NCI-H1436 (cell line): Measurements from ENCODE around the gene MED13L.
"Not testable (repeated sequence)": the region's sequence is repeated elsewhere in the genome, so short reads cannot be mapped to it uniquely, and the experiment has no call there.

ENCODE experiments used
- DNase-seq: peaks from one replicate; lab custom pipeline; 2025; lab: John Stamatoyannopoulos, UW

The MED13L gene

GRCh38 chr12:116054280-116054679 is 223.2 kb downstream of the MED13L start:
- DNase-seq: no peak

- DNase-seq: no peak
Observed at GRCh38 chr12:116053479-116054200, 223.9 kb downstream of the MED13L start.

GRCh38 chr12:116050275-116050674 is 227.2 kb downstream of the MED13L start:
- DNase-seq: no peak

GRCh38 chr12:116048879-116049278 is 228.6 kb downstream of the MED13L start:
- no peak for DNase-seq

- DNase-seq: no peak
Observed at GRCh38 chr12:116046039-116046438, 231.5 kb downstream of the MED13L start.

GRCh38 chr12:116045150-116045549 is 232.3 kb downstream of the MED13L start:
- no peak for DNase-seq

GRCh38 chr12:116043659-116044535 is 233.6 kb downstream of the MED13L start:
- no peak for DNase-seq

GRCh38 chr12:116040402-116040801 is 237.1 kb downstream of the MED13L start:
- DNase-seq: no peak

GRCh38 chr12:116039081-116039480 is 238.4 kb downstream of the MED13L start:
- no peak for DNase-seq

- no peak for DNase-seq
Observed at GRCh38 chr12:116037941-116038837, 239.3 kb downstream of the MED13L start.

- no peak for DNase-seq
Observed at GRCh38 chr12:116033765-116034164, 243.7 kb downstream of the MED13L start.

- DNase-seq: not testable (repeated sequence)
Observed at GRCh38 chr12:116031624-116032023, 245.9 kb downstream of the MED13L start.

- DNase-seq: no peak
Observed at GRCh38 chr12:116028619-116029018, 248.9 kb downstream of the MED13L start.

- no peak for DNase-seq
Observed at GRCh38 chr12:116027551-116027821, 250.0 kb downstream of the MED13L start.

- no peak for DNase-seq
Observed at GRCh38 chr12:116026768-116027550, 250.5 kb downstream of the MED13L start.

- no peak for DNase-seq
Observed at GRCh38 chr12:116026346-116026745, 251.1 kb downstream of the MED13L start.

- DNase-seq: no peak
Observed at GRCh38 chr12:116024769-116025168, 252.7 kb downstream of the MED13L start.

GRCh38 chr12:116019415-116019814 is 258.1 kb downstream of the MED13L start:
- DNase-seq: no peak

- DNase-seq: no peak
Observed at GRCh38 chr12:116018282-116018681, 259.2 kb downstream of the MED13L start.

GRCh38 chr12:116015525-116015924 is 262.0 kb downstream of the MED13L start:
- DNase-seq: peak; percentile 30

- no peak for DNase-seq
Observed at GRCh38 chr12:116012757-116013156, 264.7 kb downstream of the MED13L start.

- no peak for DNase-seq
Observed at GRCh38 chr12:116011217-116011616, 266.3 kb downstream of the MED13L start.
